ENCODE measurements around the gene HDAC2.

HDAC2 gene

GRCh38 chr6:113969888-113970804 is 802 bp downstream of the HDAC2 start:
- Histone ChIP-seq H3K4me1 (ENCODE audit: control insufficient read depth in 1 of 2, insufficient read depth in 2 of 2, low read length in 2 of 2) (peaks cover 9 to 24% of the 10 kb centered on the region in 2 donors), H3K36me3 (ENCODE audit: control insufficient read depth in 1 of 2, insufficient read depth in 2 of 2, low read length in 2 of 2) (peaks cover 0 to 7% of the 10 kb centered on the region in 2 donors), H3K27me3 (ENCODE audit: low read depth, low read length) (no peaks in the 10 kb centered on the region), H3K27ac (ENCODE audit: low read length) (peak overlapping the region; percentile 78), H3K9me3 (ENCODE audit: control insufficient read depth in 1 of 2, low read length in 2 of 2) (no peaks in the 10 kb centered on the region), H3K4me3 (ENCODE audit: low read depth in 1 of 2, low read length in 2 of 2) (peak overlapping the region; percentile 97 to 98)

- Histone ChIP-seq H3K4me1 (ENCODE audit: control insufficient read depth in 1 of 2, insufficient read depth in 2 of 2, low read length in 2 of 2) (peaks cover 12 to 27% of the 10 kb centered on the region in 2 donors), H3K9me3 (ENCODE audit: control insufficient read depth in 1 of 2, low read length in 2 of 2) (no peaks in the 10 kb centered on the region), H3K27ac (ENCODE audit: low read length) (no peak overlapping the region), H3K27me3 (ENCODE audit: low read depth, low read length) (no peaks in the 10 kb centered on the region), H3K4me3 (ENCODE audit: low read depth in 1 of 2, low read length in 2 of 2) (peak overlapping the region; percentile 97 to 98), H3K36me3 (ENCODE audit: control insufficient read depth in 1 of 2, insufficient read depth in 2 of 2, low read length in 2 of 2) (peaks cover 0 to 7% of the 10 kb centered on the region in 2 donors)
Observed at GRCh38 chr6:113968472-113968871, 2.5 kb downstream of the HDAC2 start.

GRCh38 chr6:113967777-113968176 is 3.2 kb downstream of the HDAC2 start:
- H3K36me3 ChIP-seq (ENCODE audit: control insufficient read depth in 1 of 2, insufficient read depth in 2 of 2, low read length in 2 of 2), result peaks cover 0 to 7% of the 10 kb centered on the region in 2 donors

GRCh38 chr6:113960795-113961194 is 10.2 kb downstream of the HDAC2 start:
- Histone ChIP-seq H3K4me1 (ENCODE audit: control insufficient read depth in 1 of 2, insufficient read depth in 2 of 2, low read length in 2 of 2) (peaks cover 3 to 22% of the 10 kb centered on the region in 2 donors), H3K4me3 (ENCODE audit: low read depth in 1 of 2, low read length in 2 of 2) (no peak overlapping the region), H3K27ac (ENCODE audit: low read length) (no peak overlapping the region), H3K9me3 (ENCODE audit: control insufficient read depth in 1 of 2, low read length in 2 of 2) (no peaks in the 10 kb centered on the region), H3K27me3 (ENCODE audit: low read depth, low read length) (no peaks in the 10 kb centered on the region), H3K36me3 (ENCODE audit: control insufficient read depth in 1 of 2, insufficient read depth in 2 of 2, low read length in 2 of 2) (peaks cover 0 to 8% of the 10 kb centered on the region in 2 donors)

More at GRCh38 chr6:113967777-113968176, 3.2 kb downstream of the HDAC2 start:
- H3K27ac ChIP-seq (ENCODE audit: low read length), result no peak overlapping the region
- no peak overlapping the region for H3K4me3 ChIP-seq (ENCODE audit: low read depth in 1 of 2, low read length in 2 of 2)
- no peaks in the 10 kb centered on the region for H3K9me3 ChIP-seq (ENCODE audit: control insufficient read depth in 1 of 2, low read length in 2 of 2)
- H3K4me1 ChIP-seq (ENCODE audit: control insufficient read depth in 1 of 2, insufficient read depth in 2 of 2, low read length in 2 of 2), result peaks cover 12 to 27% of the 10 kb centered on the region in 2 donors
- no peaks in the 10 kb centered on the region for H3K27me3 ChIP-seq (ENCODE audit: low read depth, low read length)

GRCh38 chr6:113959235-113959634 is 11.7 kb downstream of the HDAC2 start:
- Histone ChIP-seq H3K4me1 (ENCODE audit: control insufficient read depth in 1 of 2, insufficient read depth in 2 of 2, low read length in 2 of 2) (peaks cover 0 to 13% of the 10 kb centered on the region in 2 donors), H3K4me3 (ENCODE audit: low read depth in 1 of 2, low read length in 2 of 2) (no peak overlapping the region), H3K27ac (ENCODE audit: low read length) (no peak overlapping the region), H3K36me3 (ENCODE audit: control insufficient read depth in 1 of 2, insufficient read depth in 2 of 2, low read length in 2 of 2) (peaks cover 0 to 14% of the 10 kb centered on the region in 2 donors), H3K9me3 (ENCODE audit: control insufficient read depth in 1 of 2, low read length in 2 of 2) (no peaks in the 10 kb centered on the region), H3K27me3 (ENCODE audit: low read depth, low read length) (no peaks in the 10 kb centered on the region)

- Histone ChIP-seq H3K27ac (ENCODE audit: low read length) (no peak overlapping the region), H3K27me3 (ENCODE audit: low read depth, low read length) (no peaks in the 10 kb centered on the region), H3K36me3 (ENCODE audit: control insufficient read depth in 1 of 2, insufficient read depth in 2 of 2, low read length in 2 of 2) (peaks cover 4 to 26% of the 10 kb centered on the region in 2 donors), H3K4me1 (ENCODE audit: control insufficient read depth in 1 of 2, insufficient read depth in 2 of 2, low read length in 2 of 2) (no peaks in the 10 kb centered on the region), H3K9me3 (ENCODE audit: control insufficient read depth in 1 of 2, low read length in 2 of 2) (no peaks in the 10 kb centered on the region), H3K4me3 (ENCODE audit: low read depth in 1 of 2, low read length in 2 of 2) (no peak overlapping the region)
Observed at GRCh38 chr6:113954653-113955052, 16.3 kb downstream of the HDAC2 start.

- Histone ChIP-seq H3K4me3 (ENCODE audit: low read depth in 1 of 2, low read length in 2 of 2) (no peak overlapping the region), H3K4me1 (ENCODE audit: control insufficient read depth in 1 of 2, insufficient read depth in 2 of 2, low read length in 2 of 2) (no peaks in the 10 kb centered on the region), H3K9me3 (ENCODE audit: control insufficient read depth in 1 of 2, low read length in 2 of 2) (no peaks in the 10 kb centered on the region), H3K27me3 (ENCODE audit: low read depth, low read length) (no peaks in the 10 kb centered on the region), H3K36me3 (ENCODE audit: control insufficient read depth in 1 of 2, insufficient read depth in 2 of 2, low read length in 2 of 2) (peaks cover 7 to 30% of the 10 kb centered on the region in 2 donors), H3K27ac (ENCODE audit: low read length) (no peak overlapping the region)
Observed at GRCh38 chr6:113953346-113953745, 17.6 kb downstream of the HDAC2 start.

GRCh38 chr6:113949499-113949898 is 21.4 kb downstream of the HDAC2 start:
- H3K4me3 ChIP-seq (ENCODE audit: low read depth in 1 of 2, low read length in 2 of 2), result no peak overlapping the region
- H3K9me3 ChIP-seq (ENCODE audit: control insufficient read depth in 1 of 2, low read length in 2 of 2), result no peaks in the 10 kb centered on the region
- H3K4me1 ChIP-seq (ENCODE audit: control insufficient read depth in 1 of 2, insufficient read depth in 2 of 2, low read length in 2 of 2), result no peaks in the 10 kb centered on the region
- no peaks in the 10 kb centered on the region for H3K27me3 ChIP-seq (ENCODE audit: low read depth, low read length)
- peaks cover 14 to 31% of the 10 kb centered on the region in 2 donors for H3K36me3 ChIP-seq (ENCODE audit: control insufficient read depth in 1 of 2, insufficient read depth in 2 of 2, low read length in 2 of 2)
- no peak overlapping the region for H3K27ac ChIP-seq (ENCODE audit: low read length)

GRCh38 chr6:113944701-113945100 is 26.2 kb downstream of the HDAC2 start:
- H3K27me3 ChIP-seq (ENCODE audit: low read depth, low read length), result no peaks in the 10 kb centered on the region
- peaks cover 30 to 52% of the 10 kb centered on the region in 2 donors for H3K36me3 ChIP-seq (ENCODE audit: control insufficient read depth in 1 of 2, insufficient read depth in 2 of 2, low read length in 2 of 2)
- H3K27ac ChIP-seq (ENCODE audit: low read length), result no peak overlapping the region
- no peaks in the 10 kb centered on the region for H3K9me3 ChIP-seq (ENCODE audit: control insufficient read depth in 1 of 2, low read length in 2 of 2)
- H3K4me1 ChIP-seq (ENCODE audit: control insufficient read depth in 1 of 2, insufficient read depth in 2 of 2, low read length in 2 of 2), result no peaks in the 10 kb centered on the region
- H3K4me3 ChIP-seq (ENCODE audit: low read depth in 1 of 2, low read length in 2 of 2), result no peak overlapping the region

- Histone ChIP-seq H3K27me3 (ENCODE audit: low read depth, low read length) (no peaks in the 10 kb centered on the region), H3K4me3 (ENCODE audit: low read depth in 1 of 2, low read length in 2 of 2) (no peak overlapping the region), H3K36me3 (ENCODE audit: control insufficient read depth in 1 of 2, insufficient read depth in 2 of 2, low read length in 2 of 2) (peaks cover 24 to 38% of the 10 kb centered on the region in 2 donors), H3K4me1 (ENCODE audit: control insufficient read depth in 1 of 2, insufficient read depth in 2 of 2, low read length in 2 of 2) (no peaks in the 10 kb centered on the region), H3K27ac (ENCODE audit: low read length) (no peak overlapping the region), H3K9me3 (ENCODE audit: control insufficient read depth in 1 of 2, low read length in 2 of 2) (no peaks in the 10 kb centered on the region)
Observed at GRCh38 chr6:113939825-113940224, 31.1 kb downstream of the HDAC2 start.

- Histone ChIP-seq H3K27ac (ENCODE audit: low read length) (no peak overlapping the region), H3K27me3 (ENCODE audit: low read depth, low read length) (no peaks in the 10 kb centered on the region), H3K4me1 (ENCODE audit: control insufficient read depth in 1 of 2, insufficient read depth in 2 of 2, low read length in 2 of 2) (no peaks in the 10 kb centered on the region), H3K36me3 (ENCODE audit: control insufficient read depth in 1 of 2, insufficient read depth in 2 of 2, low read length in 2 of 2) (peaks cover 0 to 18% of the 10 kb centered on the region in 2 donors), H3K4me3 (ENCODE audit: low read depth in 1 of 2, low read length in 2 of 2) (no peak overlapping the region), H3K9me3 (ENCODE audit: control insufficient read depth in 1 of 2, low read length in 2 of 2) (no peaks in the 10 kb centered on the region)
Observed at GRCh38 chr6:113936093-113936934, 34.6 kb downstream of the HDAC2 start.
